Gastroesophageal sphincter (tissue), 4 donors: ENCODE results near the gene KRTDAP. TPM values are rescaled to one million over a fixed set of nuclear protein-coding genes. Genes with fewer than 3 reads are reported as not detected.
"Not testable (repeated sequence)": the region's sequence is repeated elsewhere in the genome, so short reads cannot be mapped to it uniquely, and the experiment has no call there.

Source experiments
- ATAC-seq: fragments of 150-250 bp; one replicate; pipeline ENCODE4 v1.9.1; 2016; ENCODE audit warnings: mild to moderate bottlenecking, moderate library complexity
- H3K27ac ChIP-seq, 4 donors: fragments of 200-600 bp; sonication (generic) in 3 of 4; 1 replicate in 3 of 4; 2 replicates in 1 of 4; pipeline ENCODE4 v1.5.1; 2016 to 2019
- H3K27me3 ChIP-seq: fragments of 200-600 bp; sonication (generic); one replicate; pipeline ENCODE4 v1.5.1; 2019
- H3K36me3 ChIP-seq, 2 donors: fragments of 200-600 bp; sonication (generic); one replicate each; pipeline ENCODE4 v1.5.1; 2019; ENCODE audit warnings: control low read depth in 1 of 2
- H3K4me1 ChIP-seq, 3 donors: fragments of 200-600 bp; sonication (generic); 1 replicate in 2 of 3; 2 replicates in 1 of 3; pipeline ENCODE4 v1.5.1; 2016 to 2019; ENCODE audit warnings: control low read depth in 2 of 3
- H3K4me3 ChIP-seq, 2 donors: fragments of 200-600 bp; sonication (generic); one replicate each; pipeline ENCODE4 v1.5.1; 2019; ENCODE audit warnings: mild to moderate bottlenecking in 1 of 2, moderate library complexity in 1 of 2
- H3K9me3 ChIP-seq, 3 donors: fragments of 200-600 bp; sonication (generic); one replicate each; pipeline ENCODE4 v1.5.1; 2017 to 2019; ENCODE audit warnings: control low read depth in 2 of 3
- CTCF ChIP-seq, 4 experiments: fragments of 200-600 bp in 2 of 4; fragments of 450-650 bp in 2 of 4; sonication (generic) in 1 of 4; IDR thresholded peaks; one replicate each; pipeline ENCODE4 v1.5.1; 2017 to 2019; ENCODE audit warnings: antibody characterized with exemption in 4 of 4, mild to moderate bottlenecking in 2 of 4, moderate library complexity in 2 of 4
- EP300 ChIP-seq: sonication (generic); formaldehyde crosslinking; IDR thresholded peaks from one replicate; pipeline ENCODE4 v1.6.1; 2017; ENCODE audit warnings: antibody characterized with exemption, mild to moderate bottlenecking
- POLR2A ChIP-seq, 2 donors: fragments of 450-650 bp; IDR thresholded peaks; one replicate each; pipeline ENCODE4 v1.6.1; 2017; ENCODE audit warnings: antibody characterized with exemption in 2 of 2, mild to moderate bottlenecking in 2 of 2, moderate library complexity in 1 of 2
- POLR2AphosphoS5 ChIP-seq: sonication (generic); formaldehyde crosslinking; IDR thresholded peaks from one replicate; pipeline ENCODE4 v1.6.1; 2017; ENCODE audit warnings: antibody characterized with exemption
- WGBS, 2 donors: methylation state at CpG; one replicate each; pipeline ENCODE4 v1.1.5; 2018; ENCODE audit warnings: low coverage in 1 of 2; 5-methylcytosine and 5-hydroxymethylcytosine counted together
- total RNA-seq, 4 donors: library from RNA; depleted of rRNA; stranded (reverse); fragments of >200 nt; gene quantifications; one replicate each; pipeline ENCODE4 v1.1.0, GENCODE V29; 2016

KRTDAP gene
- total RNA-seq, 4 donors from 2014 or later: not detected

GRCh38 chr19:35474104-35474503, 16.2 kb downstream of the KRTDAP start:
- TF ChIP-seq POLR2A (IDR thresholded peaks at IDR 0.05): no peak
- TF ChIP-seq POLR2AphosphoS5: no peak
- TF ChIP-seq CTCF (IDR thresholded peaks at IDR 0.05): no peak
- no peak for TF ChIP-seq EP300
- no peak for ATAC-seq

GRCh38 chr19:35471946-35472345, 18.3 kb downstream of the KRTDAP start:
- Histone ChIP-seq H3K9me3 (no peaks in the 10 kb centered on the region), H3K27ac (no peak overlapping the region), H3K36me3 (no peaks in the 10 kb centered on the region), H3K4me1 (no peaks in the 10 kb centered on the region), H3K27me3 (peaks cover 24% of the 10 kb centered on the region), H3K4me3 (no peak overlapping the region)
- WGBS, 2 donors: 72 to 82% methylated on average over 5 of the region's 8 CpGs
- ATAC-seq: no peak
- TF ChIP-seq CTCF (IDR thresholded peaks at IDR 0.05): no peak
- TF ChIP-seq POLR2AphosphoS5: no peak
- TF ChIP-seq POLR2A (IDR thresholded peaks at IDR 0.05): no peak
- no peak for TF ChIP-seq EP300

More at GRCh38 chr19:35474104-35474503, 16.2 kb downstream of the KRTDAP start:
- Histone ChIP-seq H3K9me3 (no peaks in the 10 kb centered on the region), H3K4me1 (no peaks in the 10 kb centered on the region), H3K27ac (no peak overlapping the region), H3K4me3 (no peak overlapping the region), H3K27me3 (peaks cover 5% of the 10 kb centered on the region), H3K36me3 (no peaks in the 10 kb centered on the region)
- WGBS, 2 donors: 94 to 99% methylated on average over 5 to 9 of the region's 14 CpGs

GRCh38 chr19:35471075-35471474, 19.2 kb downstream of the KRTDAP start:
- H3K4me1 ChIP-seq, H3K9me3 ChIP-seq, H3K36me3 ChIP-seq, H3K4me3 ChIP-seq, H3K27ac ChIP-seq, ATAC-seq: not testable (repeated sequence)
- H3K27me3 ChIP-seq: peaks cover 27% of the 10 kb centered on the region
- WGBS, 2 donors: 90% methylated on average over 3 of the region's 4 CpGs; no CpG with 5 or more reads in 1 of the 2 donors

- Histone ChIP-seq H3K4me3 (no peak overlapping the region), H3K36me3 (no peaks in the 10 kb centered on the region), H3K4me1 (no peaks in the 10 kb centered on the region), H3K27me3 (peaks cover 29% of the 10 kb centered on the region), H3K9me3 (no peaks in the 10 kb centered on the region), H3K27ac (no peak overlapping the region)
- no peak for ATAC-seq
- no peak for TF ChIP-seq CTCF (IDR thresholded peaks at IDR 0.05)
- no peak for TF ChIP-seq POLR2AphosphoS5
- TF ChIP-seq POLR2A (IDR thresholded peaks at IDR 0.05): no peak
- no peak for TF ChIP-seq EP300
- WGBS, 2 donors: 83 to 87% methylated on average over 5 to 7 of the region's 7 CpGs
Observed at GRCh38 chr19:35470128-35470527, 20.1 kb downstream of the KRTDAP start.

- H3K4me1 ChIP-seq: no peaks in the 10 kb centered on the region
- no peak overlapping the region for H3K4me3 ChIP-seq
- H3K27me3 ChIP-seq: peaks cover 33% of the 10 kb centered on the region
- no peaks in the 10 kb centered on the region for H3K9me3 ChIP-seq
- no peaks in the 10 kb centered on the region for H3K36me3 ChIP-seq
- 20% methylated on average over 1 of the region's 2 CpGs; no CpG with 5 or more reads in 1 of the 2 donors for WGBS, 2 donors
- TF ChIP-seq CTCF (IDR thresholded peaks at IDR 0.05): peak in 2 of 4 experiments; percentile 27 to 45
- no peak for TF ChIP-seq POLR2A (IDR thresholded peaks at IDR 0.05)
- no peak for ATAC-seq
- H3K27ac ChIP-seq: no peak overlapping the region
Observed at GRCh38 chr19:35468637-35469036, 21.6 kb downstream of the KRTDAP start.
